HS-5 (cell line): ENCODE measurements around the gene TXNDC8.
"Not testable (repeated sequence)": the region's sequence is repeated elsewhere in the genome, so short reads cannot be mapped to it uniquely, and the experiment has no call there.

ENCODE experiments used
- DNase-seq: peaks from one replicate; pipeline ENCODE4 v3.0.0-alpha.2; 2012; ENCODE audit warnings: low read depth

TXNDC8 gene

GRCh38 chr9:110327716-110328115 is 9.9 kb downstream of the TXNDC8 start:
- no peak for DNase-seq

GRCh38 chr9:110323818-110324217 is 13.8 kb downstream of the TXNDC8 start:
- DNase-seq: no peak

GRCh38 chr9:110320651-110321445 is 16.8 kb downstream of the TXNDC8 start:
- DNase-seq: no peak

- DNase-seq: no peak
These were observed 17.7 kb downstream of the TXNDC8 start for GRCh38 chr9:110319781-110320492.

GRCh38 chr9:110317911-110318310 is 19.8 kb downstream of the TXNDC8 start:
- no peak for DNase-seq

GRCh38 chr9:110316261-110317075 is 21.2 kb downstream of the TXNDC8 start:
- no peak for DNase-seq

- not testable (repeated sequence) for DNase-seq
These were observed 25.7 kb downstream of the TXNDC8 start for GRCh38 chr9:110311978-110312377.

- DNase-seq: no peak
These were observed 28.0 kb downstream of the TXNDC8 start for GRCh38 chr9:110309681-110310080.

GRCh38 chr9:110308633-110309038 is 29.0 kb downstream of the TXNDC8 start:
- DNase-seq: no peak

- DNase-seq: no peak
These were observed 30.5 kb downstream of the TXNDC8 start for GRCh38 chr9:110307191-110307590.

GRCh38 chr9:110303133-110303532 is 34.5 kb downstream of the TXNDC8 start:
- peak; percentile 2 for DNase-seq

GRCh38 chr9:110298043-110298605 is 39.5 kb downstream of the TXNDC8 start:
- no peak for DNase-seq

- DNase-seq: no peak
These were observed 44.4 kb downstream of the TXNDC8 start for GRCh38 chr9:110293248-110293647.

GRCh38 chr9:110291921-110292557 is 45.6 kb downstream of the TXNDC8 start:
- no peak for DNase-seq

GRCh38 chr9:110290001-110290400 is 47.7 kb downstream of the TXNDC8 start:
- DNase-seq: no peak

- DNase-seq: no peak
These were observed 49.2 kb downstream of the TXNDC8 start for GRCh38 chr9:110288503-110288902.

GRCh38 chr9:110287289-110287680 is 50.4 kb downstream of the TXNDC8 start:
- DNase-seq: no peak

GRCh38 chr9:110284211-110284844 is 53.3 kb downstream of the TXNDC8 start:
- no peak for DNase-seq

GRCh38 chr9:110283751-110284150 is 53.9 kb downstream of the TXNDC8 start:
- DNase-seq: no peak

GRCh38 chr9:110282739-110283081 is 55.0 kb downstream of the TXNDC8 start:
- no peak for DNase-seq

- no peak for DNase-seq
These were observed 55.5 kb downstream of the TXNDC8 start for GRCh38 chr9:110282018-110282738.
